Stomach smooth muscle (tissue), 2 donors: ENCODE results near the gene PDCD6IP.
"Not testable (repeated sequence)": the region's sequence is repeated elsewhere in the genome, so short reads cannot be mapped to it uniquely, and the experiment has no call there.

Experiments
- H3K27ac ChIP-seq: one replicate; pipeline ENCODE4 v1.7.0; 2013; ENCODE audit warnings: mild to moderate bottlenecking, low read length, inconsistent platforms
- H3K27me3 ChIP-seq, 2 donors: one replicate each; pipeline ENCODE4 v1.7.0; 2013; ENCODE audit warnings: low read length in 2 of 2; ENCODE audit not compliant: insufficient read depth in 2 of 2, control insufficient read depth in 1 of 2
- H3K36me3 ChIP-seq, 2 donors: one replicate each; pipeline ENCODE4 v1.7.0; 2013; ENCODE audit warnings: low read length in 2 of 2; ENCODE audit not compliant: control insufficient read depth in 2 of 2, insufficient read depth in 2 of 2
- H3K4me1 ChIP-seq: one replicate; pipeline ENCODE4 v1.7.0; 2013; ENCODE audit warnings: low read length; ENCODE audit not compliant: control insufficient read depth, insufficient read depth
- H3K4me3 ChIP-seq, 2 donors: one replicate each; pipeline ENCODE4 v1.7.0; 2013; ENCODE audit warnings: low read length in 2 of 2
- H3K9ac ChIP-seq, 2 donors: one replicate each; pipeline ENCODE4 v1.7.0; 2013; ENCODE audit warnings: low read length in 2 of 2, mild to moderate bottlenecking in 1 of 2
- H3K9me3 ChIP-seq, 2 donors: one replicate each; pipeline ENCODE4 v1.7.0; 2013; ENCODE audit warnings: low read length in 2 of 2; ENCODE audit not compliant: control insufficient read depth in 2 of 2
- donor health status: healthy.
- donor health status: Pancreatic carcinoma.

PDCD6IP gene

GRCh38 chr3:33775363-33775762 is 23.1 kb upstream of the PDCD6IP start:
- H3K27ac ChIP-seq: no peak overlapping the region
- no peaks in the 10 kb centered on the region for H3K36me3 ChIP-seq
- no peaks in the 10 kb centered on the region for H3K27me3 ChIP-seq
- H3K9ac ChIP-seq: no peak overlapping the region
- no peaks in the 10 kb centered on the region for H3K4me1 ChIP-seq
- no peaks in the 10 kb centered on the region for H3K9me3 ChIP-seq
- no peak overlapping the region for H3K4me3 ChIP-seq

DNA sequence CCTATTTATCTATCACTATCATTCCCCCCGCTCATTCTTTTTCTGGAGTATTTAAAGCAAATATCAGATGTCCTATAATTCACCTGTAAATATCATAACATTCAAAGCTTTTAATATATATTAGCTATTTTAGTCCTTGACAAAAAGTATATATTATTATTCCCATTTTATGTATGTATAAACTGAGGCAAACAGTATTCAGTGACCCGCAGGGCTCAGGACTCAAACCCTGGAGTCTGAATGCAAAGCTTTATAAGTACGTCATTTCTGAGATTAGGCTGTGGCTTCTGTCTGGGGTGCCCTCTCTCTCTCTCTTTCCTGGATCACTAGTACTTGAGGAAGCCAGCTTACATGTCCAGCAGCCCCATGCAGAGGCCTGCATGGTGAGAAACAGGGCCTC is 20.4 kb upstream of the PDCD6IP start:
- no peak overlapping the region for H3K27ac ChIP-seq
- no peaks in the 10 kb centered on the region for H3K9me3 ChIP-seq
- H3K36me3 ChIP-seq: no peaks in the 10 kb centered on the region
- no peak overlapping the region for H3K4me3 ChIP-seq
- H3K27me3 ChIP-seq: no peaks in the 10 kb centered on the region
- H3K9ac ChIP-seq: no peak overlapping the region
- no peaks in the 10 kb centered on the region for H3K4me1 ChIP-seq

DNA sequence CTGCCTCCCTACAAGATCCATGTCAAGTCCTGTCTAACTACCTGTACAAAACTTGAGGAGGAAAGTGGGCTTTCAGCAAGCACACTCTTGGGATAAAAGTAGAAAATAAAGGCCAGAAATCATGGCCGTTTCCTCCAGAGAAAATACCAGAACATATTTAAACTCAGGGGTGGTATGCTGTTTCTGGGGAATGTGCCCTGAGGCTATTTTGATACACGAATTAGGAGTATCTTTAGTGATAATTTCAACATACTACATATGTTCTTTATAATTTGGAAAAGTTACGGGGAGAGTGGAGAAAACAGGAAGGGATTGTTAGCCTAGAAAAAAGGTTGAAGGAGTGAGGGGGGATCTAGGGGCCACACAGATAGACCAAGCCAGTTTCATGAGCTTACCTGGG is 18.7 kb upstream of the PDCD6IP start:
- Histone ChIP-seq H3K9me3 (no peaks in the 10 kb centered on the region), H3K4me1 (no peaks in the 10 kb centered on the region), H3K27ac (no peak overlapping the region), H3K9ac (no peak overlapping the region), H3K4me3 (no peak overlapping the region), H3K27me3 (no peaks in the 10 kb centered on the region), H3K36me3 (no peaks in the 10 kb centered on the region)

- not testable (repeated sequence) for H3K4me3 ChIP-seq, H3K27ac ChIP-seq, H3K27me3 ChIP-seq, H3K36me3 ChIP-seq, H3K9ac ChIP-seq, H3K4me1 ChIP-seq, H3K9me3 ChIP-seq
These were observed 17.0 kb upstream of the PDCD6IP start for GRCh38 chr3:33781413-33781812.

GRCh38 chr3:33786565-33787327 is 11.7 kb upstream of the PDCD6IP start:
- no peaks in the 10 kb centered on the region for H3K36me3 ChIP-seq
- H3K4me1 ChIP-seq: peaks cover 5% of the 10 kb centered on the region
- H3K4me3 ChIP-seq: peak overlapping the region; percentile 52 to 56
- H3K9me3 ChIP-seq: no peaks in the 10 kb centered on the region
- H3K27ac ChIP-seq: no peak overlapping the region
- H3K9ac ChIP-seq: no peak overlapping the region
- H3K27me3 ChIP-seq: no peaks in the 10 kb centered on the region

DNA sequence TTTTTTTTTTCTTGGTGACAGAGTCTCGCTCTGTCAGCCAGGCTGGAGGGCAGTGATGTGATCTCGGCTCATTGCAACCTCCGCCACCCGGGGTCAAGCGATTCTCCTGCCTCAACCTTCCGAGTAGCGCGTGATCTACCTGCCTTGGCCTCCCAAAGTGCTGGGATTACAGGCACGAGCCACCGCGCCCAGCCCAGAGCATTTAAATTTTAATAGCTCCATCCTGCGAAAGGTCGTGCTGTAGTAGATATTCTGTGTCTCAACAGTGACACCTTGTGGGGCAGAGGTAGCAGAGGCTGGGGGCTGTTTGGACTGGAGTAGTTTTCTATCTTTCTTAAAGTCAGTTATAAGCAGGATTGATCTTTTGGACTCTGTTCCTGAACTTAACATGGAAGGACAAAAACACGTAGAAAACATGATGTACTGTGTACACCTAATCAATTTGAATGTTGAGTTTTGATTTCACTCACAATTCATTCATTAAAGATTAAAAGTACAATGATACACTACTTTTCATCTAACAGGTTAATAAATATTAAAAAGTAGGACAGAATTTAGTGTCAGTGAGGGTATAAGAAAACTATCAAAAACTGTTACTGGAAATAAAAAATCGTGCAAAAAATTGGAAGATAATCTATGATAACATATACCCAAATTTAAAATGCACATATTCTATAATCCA is 11.0 kb upstream of the PDCD6IP start:
- Histone ChIP-seq H3K27me3 (no peaks in the 10 kb centered on the region), H3K9ac (no peak overlapping the region), H3K27ac (no peak overlapping the region), H3K4me3 (peak overlapping the region; percentile 52 to 56), H3K36me3 (no peaks in the 10 kb centered on the region), H3K4me1 (peaks cover 5% of the 10 kb centered on the region), H3K9me3 (no peaks in the 10 kb centered on the region)

- Histone ChIP-seq H3K9ac (no peak overlapping the region), H3K9me3 (no peaks in the 10 kb centered on the region)
These were observed 9.1 kb upstream of the PDCD6IP start for GRCh38 chr3:33789183-33789954.

DNA sequence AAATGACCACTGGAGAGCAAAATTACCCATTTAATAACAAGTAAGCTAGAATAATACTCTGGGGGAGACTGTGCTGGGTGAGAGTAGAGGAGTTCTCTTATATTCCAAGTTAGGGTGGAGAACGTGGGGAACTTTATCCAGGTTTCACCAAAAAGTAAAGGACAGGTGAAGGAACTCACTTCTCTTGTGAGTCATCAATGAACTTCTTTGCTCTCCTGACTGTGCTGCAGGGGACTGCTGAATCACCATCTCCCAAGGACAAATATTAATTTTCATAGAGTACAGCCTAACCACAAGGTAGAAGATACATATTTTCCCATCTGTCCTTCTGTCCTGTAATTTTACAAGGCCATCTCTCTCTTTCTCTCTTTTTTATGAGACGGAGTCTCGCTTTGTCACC is 8.3 kb upstream of the PDCD6IP start:
- H3K9ac ChIP-seq: no peak overlapping the region
- no peaks in the 10 kb centered on the region for H3K9me3 ChIP-seq
- no peak overlapping the region for H3K27ac ChIP-seq
- no peak overlapping the region for H3K4me3 ChIP-seq
- H3K36me3 ChIP-seq: no peaks in the 10 kb centered on the region
- H3K27me3 ChIP-seq: no peaks in the 10 kb centered on the region
- peaks cover 5% of the 10 kb centered on the region for H3K4me1 ChIP-seq

More at GRCh38 chr3:33789183-33789954, 9.1 kb upstream of the PDCD6IP start:
- H3K27me3 ChIP-seq: no peaks in the 10 kb centered on the region
- no peak overlapping the region for H3K4me3 ChIP-seq
- peaks cover 5% of the 10 kb centered on the region for H3K4me1 ChIP-seq
- no peaks in the 10 kb centered on the region for H3K36me3 ChIP-seq
- no peak overlapping the region for H3K27ac ChIP-seq

DNA sequence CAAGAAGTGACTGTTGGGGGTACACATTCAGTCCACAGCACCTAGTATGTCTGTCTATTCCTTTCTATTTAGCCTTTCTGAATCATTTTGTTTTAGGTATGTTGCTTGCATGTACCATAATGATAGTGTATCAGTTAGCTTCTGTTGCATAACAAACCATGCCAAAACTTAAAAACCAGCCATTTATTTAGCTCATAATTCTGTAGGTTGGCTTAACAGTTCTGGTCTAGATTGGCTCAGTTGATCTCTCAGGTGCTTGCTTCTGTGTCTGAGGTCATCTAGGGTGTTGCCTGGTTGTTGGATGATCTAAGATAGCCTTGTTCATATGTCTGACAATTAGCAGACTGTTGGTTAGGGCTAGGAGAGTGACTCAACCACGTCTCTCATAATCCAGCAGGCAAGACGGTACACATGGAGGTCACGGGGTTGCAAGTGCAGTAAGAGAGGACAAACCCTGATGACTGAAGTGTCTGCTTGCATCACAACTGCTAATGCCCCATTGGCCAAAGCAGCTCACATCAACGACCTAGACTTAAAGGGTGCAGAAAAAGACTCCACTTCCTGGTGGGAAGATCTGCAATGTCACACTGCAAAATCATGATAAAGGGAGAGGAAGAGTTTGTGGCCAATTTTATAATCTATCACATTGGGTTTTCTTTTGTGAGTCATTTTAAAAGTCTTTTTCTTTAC is 6.8 kb upstream of the PDCD6IP start:
- Histone ChIP-seq H3K27ac (no peak overlapping the region), H3K9me3 (no peaks in the 10 kb centered on the region)

DNA sequence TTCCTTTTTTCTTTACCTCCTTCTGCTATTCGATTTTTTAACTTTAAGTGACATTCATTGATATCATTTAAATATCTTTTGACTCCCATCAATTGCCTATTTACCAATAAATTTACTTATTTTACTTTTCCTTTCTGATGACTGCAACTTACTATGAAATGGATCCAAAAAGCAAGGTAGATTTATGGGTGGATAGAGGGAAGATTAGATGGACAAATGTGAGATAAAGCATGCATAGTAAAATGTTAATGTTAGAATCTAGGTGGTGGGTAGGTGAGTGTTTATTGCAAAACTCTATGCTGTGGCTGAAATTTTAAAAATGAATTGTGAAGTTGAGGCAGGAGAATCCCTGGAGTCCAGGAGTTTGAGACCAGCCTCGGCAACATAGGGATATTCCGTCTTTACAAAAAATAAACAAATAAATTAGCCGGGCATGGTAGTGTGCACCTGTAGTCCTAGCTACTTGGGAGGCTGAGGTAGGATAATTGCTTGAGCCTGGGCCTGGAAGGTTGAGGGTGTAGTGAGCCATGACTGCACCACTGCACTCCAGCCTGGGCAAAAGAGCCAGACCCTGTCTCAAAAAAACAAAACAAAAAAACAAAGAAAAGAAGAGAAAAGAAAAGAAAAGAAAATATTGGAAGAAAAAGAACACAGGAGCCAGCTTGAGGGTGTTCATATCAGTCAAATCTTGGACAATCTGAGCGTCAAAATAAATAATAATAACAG is 6.1 kb upstream of the PDCD6IP start:
- H3K9ac ChIP-seq: no peak overlapping the region
- H3K36me3 ChIP-seq: no peaks in the 10 kb centered on the region
- H3K27ac ChIP-seq: no peak overlapping the region
- H3K4me1 ChIP-seq: peaks cover under 1% of the 10 kb centered on the region
- no peaks in the 10 kb centered on the region for H3K27me3 ChIP-seq
- H3K9me3 ChIP-seq: no peaks in the 10 kb centered on the region
- no peak overlapping the region for H3K4me3 ChIP-seq

More for the DNA sequence above, 6.8 kb upstream of the PDCD6IP start:
- Histone ChIP-seq H3K9ac (no peak overlapping the region), H3K27me3 (no peaks in the 10 kb centered on the region), H3K4me3 (no peak overlapping the region), H3K36me3 (no peaks in the 10 kb centered on the region), H3K4me1 (peaks cover 5% of the 10 kb centered on the region)
